Osteoblast (primary cell): Measurements from ENCODE around the gene ATG2B. TPM values are rescaled to one million over a fixed set of nuclear protein-coding genes. Genes with fewer than 3 reads are reported as not detected.
A peak's percentile ranks its signal among the peaks of the same experiment; 100 is the strongest.

Experiments used
- DNase-seq: peaks from one replicate; pipeline ENCODE4 v3.0.0; 2011; ENCODE audit warnings: low spot score, mixed read lengths; ENCODE audit not compliant: insufficient read length; ENCODE audit errors: missing footprints
- H2AFZ ChIP-seq: 2 replicates; pipeline ENCODE4 v1.6.0; 2011; ENCODE audit warnings: mild to moderate bottlenecking, low read length
- H3K27ac ChIP-seq: 2 replicates; pipeline ENCODE4 v1.5.1; 2011; ENCODE audit warnings: mild to moderate bottlenecking, low read depth, low read length, moderate library complexity
- H3K27me3 ChIP-seq: 2 replicates; pipeline ENCODE4 v1.6.0; 2012; ENCODE audit warnings: mild to moderate bottlenecking, control low read depth, inconsistent platforms, low read length, moderate library complexity; ENCODE audit not compliant: insufficient read depth
- H3K36me3 ChIP-seq: 2 replicates; pipeline ENCODE4 v1.5.1; 2011; ENCODE audit warnings: mild to moderate bottlenecking, low read length, control low read depth, moderate library complexity; ENCODE audit not compliant: insufficient read depth
- H3K4me1 ChIP-seq: 2 replicates; pipeline ENCODE4 v1.5.1; 2011; ENCODE audit warnings: mild to moderate bottlenecking, low read length, control low read depth, moderate library complexity; ENCODE audit not compliant: insufficient read depth
- H3K4me2 ChIP-seq: 2 replicates; pipeline ENCODE4 v1.6.0; 2011; ENCODE audit warnings: mild to moderate bottlenecking, low read length; ENCODE audit not compliant: insufficient read depth
- H3K4me3 ChIP-seq: fragments of 200-600 bp; sonication (generic); 3 replicates; pipeline ENCODE4 v1.5.1; 2012; ENCODE audit warnings: mild to moderate bottlenecking, low read length, inconsistent platforms; ENCODE audit not compliant: insufficient read depth
- H3K79me2 ChIP-seq: 2 replicates; pipeline ENCODE4 v1.6.0; 2012; ENCODE audit warnings: mild to moderate bottlenecking, low read length, control low read depth, inconsistent platforms; ENCODE audit not compliant: insufficient read depth
- H3K9me3 ChIP-seq: 2 replicates; pipeline ENCODE4 v1.5.1; 2011; ENCODE audit warnings: low read depth, low read length, control low read depth
- H4K20me1 ChIP-seq: 2 replicates; pipeline ENCODE4 v1.6.0; 2012; ENCODE audit warnings: mild to moderate bottlenecking, low read length, control low read depth; ENCODE audit not compliant: insufficient read depth
- total RNA-seq: library from RNA; depleted of rRNA; stranded (reverse); fragments of >200 nt; gene quantifications from 2 replicates; pipeline ENCODE4 v1.2.3, GENCODE V29; 2012
- TF ChIP-seq, protein P1 (sequence below): IDR thresholded peaks from 2 replicates; pipeline ENCODE4 v1.5.1; 2011; ENCODE audit warnings: mild to moderate bottlenecking, low read depth, low read length, moderate library complexity; ENCODE audit errors: extremely low read depth

ATG2B gene
- total RNA-seq, 1 donor: 35.1 TPM

- DNase-seq: no peak
Measured at GRCh38 chr14:96277890-96278289, 85.3 kb downstream of the ATG2B start.

DNA sequence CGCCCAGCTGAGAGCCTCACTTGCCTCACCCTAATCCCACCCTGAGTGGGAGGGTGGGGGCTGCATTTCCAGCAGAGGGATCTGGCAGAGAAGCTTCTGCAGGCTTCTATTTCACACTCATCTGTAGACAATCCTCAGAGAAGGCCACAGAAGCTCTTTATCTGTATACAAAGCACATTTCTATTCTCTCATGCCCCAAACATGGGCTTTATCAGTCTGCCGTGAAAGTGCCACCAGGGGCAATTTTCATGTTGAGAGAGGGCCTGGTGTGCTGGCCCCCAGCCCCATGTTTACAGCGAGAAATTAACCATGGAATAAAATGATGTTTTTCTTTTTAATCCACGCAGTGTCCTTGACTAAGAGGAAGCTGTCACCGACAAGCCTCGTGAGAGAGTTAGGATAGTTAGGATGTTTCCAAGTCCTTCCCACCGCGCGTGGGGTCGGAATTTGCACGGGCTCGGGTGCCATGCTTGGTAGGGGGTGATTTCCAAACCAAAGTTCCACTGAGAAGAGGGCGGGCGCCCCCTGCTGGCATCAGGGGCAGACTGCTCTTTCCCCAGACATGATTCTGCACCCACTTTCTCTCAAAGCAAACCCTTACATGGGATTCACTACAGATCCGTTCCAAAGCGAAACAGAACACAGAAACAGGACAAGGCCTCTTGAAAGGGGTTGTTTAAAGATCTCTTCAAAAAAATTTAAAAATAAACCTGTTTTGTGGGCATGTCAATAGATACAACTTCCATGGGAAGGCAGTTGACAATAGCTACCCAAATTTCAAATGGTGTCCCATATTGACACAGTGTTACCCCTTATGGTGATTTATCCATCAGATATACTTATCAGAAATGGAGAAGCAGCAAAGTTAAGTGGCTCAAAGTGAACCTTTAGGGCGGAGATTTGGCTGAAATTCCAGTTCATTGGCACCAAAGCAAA is 87.7 kb downstream of the ATG2B start:
- Histone ChIP-seq H2AFZ (peak overlapping the region; percentile 18), H4K20me1 (no peaks in the 10 kb centered on the region), H3K4me1 (peaks cover 30% of the 10 kb centered on the region), H3K27me3 (no peaks in the 10 kb centered on the region), H3K9me3 (peaks cover 11% of the 10 kb centered on the region), H3K4me3 (no peak overlapping the region), H3K79me2 (no peaks in the 10 kb centered on the region), H3K27ac (peak overlapping the region; percentile 89), H3K4me2 (peak overlapping the region; percentile 50), H3K36me3 (no peaks in the 10 kb centered on the region)
- DNase-seq: no peak
- TF ChIP-seq, protein P1, sequence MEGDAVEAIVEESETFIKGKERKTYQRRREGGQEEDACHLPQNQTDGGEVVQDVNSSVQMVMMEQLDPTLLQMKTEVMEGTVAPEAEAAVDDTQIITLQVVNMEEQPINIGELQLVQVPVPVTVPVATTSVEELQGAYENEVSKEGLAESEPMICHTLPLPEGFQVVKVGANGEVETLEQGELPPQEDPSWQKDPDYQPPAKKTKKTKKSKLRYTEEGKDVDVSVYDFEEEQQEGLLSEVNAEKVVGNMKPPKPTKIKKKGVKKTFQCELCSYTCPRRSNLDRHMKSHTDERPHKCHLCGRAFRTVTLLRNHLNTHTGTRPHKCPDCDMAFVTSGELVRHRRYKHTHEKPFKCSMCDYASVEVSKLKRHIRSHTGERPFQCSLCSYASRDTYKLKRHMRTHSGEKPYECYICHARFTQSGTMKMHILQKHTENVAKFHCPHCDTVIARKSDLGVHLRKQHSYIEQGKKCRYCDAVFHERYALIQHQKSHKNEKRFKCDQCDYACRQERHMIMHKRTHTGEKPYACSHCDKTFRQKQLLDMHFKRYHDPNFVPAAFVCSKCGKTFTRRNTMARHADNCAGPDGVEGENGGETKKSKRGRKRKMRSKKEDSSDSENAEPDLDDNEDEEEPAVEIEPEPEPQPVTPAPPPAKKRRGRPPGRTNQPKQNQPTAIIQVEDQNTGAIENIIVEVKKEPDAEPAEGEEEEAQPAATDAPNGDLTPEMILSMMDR: peak; percentile 98

More at GRCh38 chr14:96277890-96278289, 85.3 kb downstream of the ATG2B start:
- Histone ChIP-seq H3K79me2 (no peaks in the 10 kb centered on the region), H3K4me1 (peaks cover 27% of the 10 kb centered on the region), H3K4me3 (no peak overlapping the region), H3K36me3 (peaks cover 1% of the 10 kb centered on the region), H3K4me2 (no peak overlapping the region), H3K27ac (no peak overlapping the region), H2AFZ (no peak overlapping the region), H3K9me3 (peaks cover 6% of the 10 kb centered on the region), H3K27me3 (no peaks in the 10 kb centered on the region), H4K20me1 (no peaks in the 10 kb centered on the region)
- TF ChIP-seq, protein P1: no peak

DNA sequence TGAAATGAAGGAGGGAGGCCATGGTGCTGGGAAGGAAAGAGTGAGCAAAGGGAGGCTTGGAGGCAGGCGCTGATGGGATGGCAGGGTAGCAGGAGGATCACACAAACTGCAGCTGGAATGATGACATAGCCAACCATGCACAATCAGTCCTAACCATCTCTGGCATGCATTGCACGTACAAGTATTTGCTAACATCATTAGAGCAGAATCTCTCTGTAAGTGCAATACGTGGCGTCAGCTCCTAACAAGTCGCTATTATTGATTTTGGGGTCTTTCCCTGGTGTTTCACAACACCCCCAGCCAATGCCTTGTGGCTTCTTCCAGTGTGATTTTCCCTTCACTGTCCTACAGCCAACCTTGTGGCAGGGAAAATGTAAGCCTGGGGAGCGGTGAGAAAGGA is 88.6 kb downstream of the ATG2B start:
- Histone ChIP-seq H3K27ac (peak overlapping the region; percentile 89), H3K4me2 (no peak overlapping the region)

DNA sequence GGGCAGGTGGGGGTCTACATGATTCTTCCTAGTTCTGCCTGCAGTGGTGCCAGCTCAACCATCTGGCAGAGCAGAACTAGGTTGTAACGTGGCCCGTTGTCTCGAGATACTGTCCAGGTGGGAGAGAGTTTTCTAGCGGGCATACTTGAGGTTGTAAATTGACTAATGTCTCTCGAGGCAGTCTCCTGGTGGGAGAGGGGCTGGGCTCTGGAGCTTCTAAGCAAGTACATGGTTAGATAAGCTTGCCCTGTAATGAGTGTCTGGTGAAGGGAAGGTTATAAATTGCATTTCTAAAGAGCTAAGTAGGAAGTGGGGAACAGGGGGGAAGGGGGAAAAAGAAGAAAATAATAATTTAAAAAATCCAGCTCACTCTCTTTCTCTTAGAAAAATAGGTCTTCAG is 89.0 kb downstream of the ATG2B start:
- Histone ChIP-seq H4K20me1 (no peaks in the 10 kb centered on the region), H3K79me2 (no peaks in the 10 kb centered on the region), H3K27me3 (no peaks in the 10 kb centered on the region), H3K4me3 (no peak overlapping the region), H3K9me3 (peaks cover 11% of the 10 kb centered on the region), H3K4me2 (no peak overlapping the region), H3K27ac (peak overlapping the region; percentile 89), H2AFZ (no peak overlapping the region), H3K36me3 (no peaks in the 10 kb centered on the region), H3K4me1 (peaks cover 38% of the 10 kb centered on the region)
- TF ChIP-seq, protein P1: no peak
- DNase-seq: no peak

More for the DNA sequence above, 88.6 kb downstream of the ATG2B start:
- H3K27me3 ChIP-seq: no peaks in the 10 kb centered on the region
- no peak overlapping the region for H3K4me3 ChIP-seq
- peaks cover 33% of the 10 kb centered on the region for H3K4me1 ChIP-seq
- TF ChIP-seq, protein P1: no peak
- peaks cover 11% of the 10 kb centered on the region for H3K9me3 ChIP-seq
- DNase-seq: no peak
- H3K36me3 ChIP-seq: no peaks in the 10 kb centered on the region
- H2AFZ ChIP-seq: no peak overlapping the region
- H3K79me2 ChIP-seq: no peaks in the 10 kb centered on the region
- H4K20me1 ChIP-seq: no peaks in the 10 kb centered on the region
